GOT3 (cell line): ENCODE measurements around the gene RNF227.
A peak's percentile ranks its signal among the peaks of the same experiment; 100 is the strongest.
"Not testable (repeated sequence)": the region's sequence is repeated elsewhere in the genome, so short reads cannot be mapped to it uniquely, and the experiment has no call there.

Experiments
- DNase-seq: peaks from one replicate; lab custom pipeline; 2025; ENCODE audit warnings: mixed read lengths; lab: John Stamatoyannopoulos, UW

The RNF227 gene

DNA sequence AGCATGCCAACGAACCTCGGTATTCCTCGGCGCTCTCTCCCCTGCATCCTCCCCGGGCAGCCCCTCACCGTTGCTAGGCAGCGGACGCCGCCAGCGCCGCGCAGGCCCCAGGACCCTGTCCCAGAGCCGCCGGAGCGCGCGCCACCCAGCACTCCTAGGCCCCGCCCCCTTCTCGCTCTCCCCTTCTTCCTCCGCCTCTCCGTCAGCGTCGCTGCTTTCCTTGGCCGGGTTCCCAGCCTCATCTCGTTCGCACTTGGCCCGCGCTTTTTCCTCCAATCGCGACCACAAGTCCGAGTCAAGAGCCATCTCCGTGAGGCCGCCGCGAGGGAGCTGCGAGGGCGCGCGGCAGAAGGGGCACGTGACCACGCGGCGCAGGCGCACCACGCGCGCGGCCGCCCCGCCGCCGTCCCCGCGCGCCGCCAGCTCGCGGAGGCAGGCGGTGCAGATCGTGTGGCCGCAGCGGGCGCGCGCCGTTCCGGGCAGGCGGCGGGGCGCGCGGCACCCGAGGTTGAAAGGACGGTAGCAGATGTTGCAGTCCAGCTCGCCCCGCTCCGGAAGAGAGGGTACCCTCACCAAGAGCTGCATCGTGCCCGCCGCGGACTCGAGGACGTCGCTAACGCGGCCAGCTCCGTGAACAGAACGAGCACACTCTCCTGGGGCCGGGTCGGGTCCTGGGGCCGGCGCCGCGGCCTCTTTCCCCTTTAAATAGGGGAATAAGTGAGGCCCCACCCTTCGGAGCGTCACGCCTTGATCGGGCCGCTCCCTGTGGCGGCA lies at the start of gene RNF227:
Gene RNF227 (minus strand): TSS at position 679 of the 774 bp plus-strand sequence. CDS start 94 bp downstream, at position 585.
- peak; percentile 50 for DNase-seq

DNA sequence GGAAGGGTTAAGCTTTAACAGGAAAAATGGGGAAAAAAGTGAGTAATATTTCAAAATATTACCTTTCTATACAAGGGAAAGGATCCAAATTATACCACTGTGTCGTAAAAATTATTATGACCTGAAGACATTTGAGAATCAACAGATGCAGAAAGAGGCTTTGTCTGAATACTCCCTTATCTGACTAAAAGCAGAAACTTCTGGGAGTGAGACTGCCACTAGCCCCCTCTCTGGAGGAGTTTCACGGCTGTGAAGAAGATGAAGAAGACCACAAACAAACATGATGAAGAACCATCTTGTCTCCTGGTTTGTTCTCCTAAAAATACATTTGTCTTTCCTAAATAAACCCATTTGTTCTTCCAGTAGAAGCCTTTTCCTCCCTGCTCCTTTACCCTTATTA lies 45.3 kb upstream of the RNF227 start:
- DNase-seq, result no peak

DNA sequence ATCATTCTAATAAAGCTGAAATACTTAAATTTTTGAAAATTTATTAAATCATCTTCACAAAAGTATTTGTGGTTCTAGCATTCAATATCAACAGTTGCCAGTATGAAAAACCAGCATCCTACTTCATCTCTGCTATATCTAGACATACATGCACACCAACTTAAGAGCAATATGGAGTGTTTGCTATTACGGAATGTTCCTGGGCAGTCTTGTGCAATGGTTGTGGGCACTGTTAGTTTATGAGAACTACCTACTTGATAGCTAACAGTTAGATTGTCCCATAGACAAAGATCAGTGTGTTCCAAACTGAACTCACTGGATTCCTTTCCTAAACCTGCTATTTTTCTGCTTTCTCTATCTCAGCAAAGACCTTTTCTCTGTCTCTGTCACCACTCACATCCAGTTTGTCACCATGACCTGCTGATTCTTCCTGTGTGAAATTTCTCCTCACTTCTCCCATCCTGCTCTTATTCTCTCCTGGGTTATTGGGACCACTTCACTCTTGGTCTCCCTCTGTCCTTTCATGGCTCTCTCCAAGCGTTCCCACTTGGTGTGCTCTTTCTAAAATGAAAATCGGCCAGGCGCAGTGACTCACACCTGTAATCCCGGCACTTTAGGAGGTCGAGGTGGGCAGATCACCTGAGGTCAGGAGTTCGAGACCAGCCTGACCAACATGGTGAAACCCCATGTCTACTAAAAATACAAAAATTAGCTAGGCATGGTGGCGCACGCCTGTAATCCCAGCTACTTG lies 43.6 kb upstream of the RNF227 start:
- DNase-seq, result no peak

DNA sequence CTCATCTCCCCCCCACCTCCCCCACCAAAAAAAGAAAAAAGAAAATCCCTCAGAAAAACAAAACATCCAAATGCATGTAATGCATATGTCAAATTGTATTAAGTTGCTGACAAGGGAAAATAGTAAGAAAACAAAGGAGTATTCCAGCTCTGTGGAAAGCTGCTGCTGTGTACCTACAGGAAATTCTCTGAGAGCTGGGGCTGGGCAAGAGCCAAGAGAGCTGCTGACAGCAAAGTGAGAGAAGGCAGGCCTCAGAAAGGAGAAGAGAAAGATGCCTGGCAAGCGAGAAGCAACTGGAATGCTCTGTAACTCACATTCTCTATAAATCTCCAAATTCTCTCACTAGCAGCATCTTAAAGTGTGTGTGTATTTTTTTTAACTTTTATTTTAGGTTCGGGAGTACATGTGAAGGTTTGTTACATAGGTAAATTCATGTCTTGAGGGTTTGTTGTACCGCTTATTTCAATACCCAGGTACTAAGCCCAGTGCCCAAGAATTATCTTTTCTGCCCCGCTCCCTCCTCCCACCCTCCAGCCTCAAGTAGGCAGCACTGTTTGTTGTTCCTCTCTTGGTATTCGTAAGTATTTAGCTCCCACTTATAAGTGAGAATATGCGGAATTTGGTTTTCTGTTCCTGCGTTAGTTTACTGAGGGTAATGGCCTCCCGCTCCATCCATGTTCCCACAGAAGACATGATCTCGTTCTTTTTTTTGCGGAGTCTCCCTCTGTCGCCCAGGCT lies 40.3 kb upstream of the RNF227 start:
- no peak for DNase-seq

DNA sequence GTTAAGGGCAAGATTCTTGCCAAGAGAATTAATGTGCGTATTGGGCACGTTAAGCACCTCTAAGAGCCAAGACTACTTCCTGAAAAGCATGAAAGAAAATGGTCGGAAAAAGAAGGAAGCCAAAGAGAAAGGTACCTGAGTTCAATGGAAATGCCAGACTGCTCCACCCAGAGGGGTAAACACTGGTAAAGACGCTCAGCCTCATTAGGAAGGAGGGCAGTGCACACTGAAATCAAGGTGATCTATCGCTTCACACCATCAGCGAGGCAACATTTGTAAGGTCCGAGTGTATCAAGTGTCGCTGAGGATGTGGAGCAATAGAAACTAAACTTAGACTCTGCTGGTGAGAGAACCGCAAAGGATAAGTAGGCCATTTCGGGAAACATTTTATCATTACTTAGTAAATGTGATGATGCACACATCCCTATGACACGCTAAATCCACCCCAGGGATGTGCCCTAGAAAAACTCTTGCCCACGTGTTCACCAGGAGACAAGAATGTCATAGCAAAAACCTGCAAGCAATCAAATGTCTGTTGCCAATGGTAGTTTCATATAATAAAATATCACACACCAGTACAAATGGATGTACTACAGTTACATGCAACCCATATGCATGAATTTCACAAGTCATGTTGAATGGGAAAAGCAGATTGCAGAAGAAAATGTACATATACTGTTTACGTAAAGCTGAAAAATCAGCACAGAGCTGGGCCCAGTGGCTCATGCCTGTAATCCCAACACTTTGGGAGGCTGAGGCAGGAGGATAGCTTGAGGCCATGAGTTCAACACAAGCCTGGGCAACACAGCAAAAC lies 39.5 kb upstream of the RNF227 start:
- no peak for DNase-seq

DNA sequence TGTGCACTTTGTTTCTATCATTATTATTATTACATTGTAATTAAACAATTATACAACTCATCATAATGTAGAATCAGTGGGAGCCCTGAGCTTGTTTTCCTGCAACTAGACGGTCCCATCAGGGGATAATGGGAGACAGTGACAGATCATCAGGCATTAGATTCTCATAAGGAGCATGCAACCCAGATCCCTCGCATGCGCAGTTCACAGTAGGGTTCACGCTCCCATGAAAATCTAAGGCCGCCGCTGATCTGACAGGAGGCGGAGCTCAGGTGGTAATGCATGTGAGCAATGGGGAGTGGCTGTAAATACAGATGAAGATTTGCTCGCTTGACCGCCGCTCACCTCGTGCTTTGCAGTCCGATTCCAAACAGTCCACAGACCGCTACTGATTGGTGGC lies 37.2 kb upstream of the RNF227 start:
- not testable (repeated sequence) for DNase-seq

DNA sequence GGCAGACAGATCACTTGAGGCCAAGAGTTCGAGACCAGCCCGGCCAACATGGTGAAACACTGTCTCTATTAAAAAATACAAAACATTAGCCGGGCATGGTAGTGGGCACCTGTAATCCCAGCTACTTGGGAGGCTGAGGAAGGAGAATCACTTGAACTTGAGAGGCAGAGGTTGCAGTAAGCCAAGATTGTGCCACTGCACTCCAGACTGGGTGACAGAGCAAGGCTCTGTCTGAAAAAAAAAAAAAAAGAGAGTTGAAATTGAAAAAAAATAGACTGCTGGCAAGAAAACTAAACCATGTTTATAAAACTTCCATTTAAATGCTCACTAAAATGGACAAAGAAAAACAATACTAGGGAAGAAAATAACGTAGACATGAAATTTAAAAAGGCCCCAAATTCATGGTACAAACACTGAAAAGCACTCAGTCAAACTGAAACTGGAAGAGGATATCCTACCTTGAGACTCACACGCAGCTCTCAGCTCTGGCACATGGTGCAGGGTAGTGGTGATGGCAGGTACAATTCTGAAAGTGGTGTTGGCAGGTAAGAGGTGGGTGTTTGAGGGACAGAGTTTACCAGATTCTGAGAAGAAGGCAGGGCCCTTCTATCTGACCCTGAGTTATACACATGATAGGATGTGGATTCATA lies 35.2 kb upstream of the RNF227 start:
- DNase-seq, result no peak

DNA sequence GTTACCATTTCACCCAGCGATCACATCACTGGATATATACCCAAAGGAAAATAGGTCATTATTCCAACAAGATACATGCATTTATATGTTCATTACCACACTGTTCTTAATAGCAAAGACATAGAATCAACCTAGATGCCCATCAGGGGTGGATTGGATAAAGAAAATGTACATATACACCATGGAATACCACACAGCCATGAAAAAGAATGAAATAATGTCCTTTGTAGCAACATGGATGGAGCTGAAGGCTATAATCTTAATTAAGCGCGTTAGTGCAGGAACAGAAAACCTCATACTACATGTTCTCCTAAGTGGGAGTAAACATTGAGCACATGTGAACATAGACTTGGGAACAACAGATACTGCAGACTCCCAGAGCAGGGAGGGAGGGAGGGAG lies 34.5 kb upstream of the RNF227 start:
- DNase-seq, result no peak

DNA sequence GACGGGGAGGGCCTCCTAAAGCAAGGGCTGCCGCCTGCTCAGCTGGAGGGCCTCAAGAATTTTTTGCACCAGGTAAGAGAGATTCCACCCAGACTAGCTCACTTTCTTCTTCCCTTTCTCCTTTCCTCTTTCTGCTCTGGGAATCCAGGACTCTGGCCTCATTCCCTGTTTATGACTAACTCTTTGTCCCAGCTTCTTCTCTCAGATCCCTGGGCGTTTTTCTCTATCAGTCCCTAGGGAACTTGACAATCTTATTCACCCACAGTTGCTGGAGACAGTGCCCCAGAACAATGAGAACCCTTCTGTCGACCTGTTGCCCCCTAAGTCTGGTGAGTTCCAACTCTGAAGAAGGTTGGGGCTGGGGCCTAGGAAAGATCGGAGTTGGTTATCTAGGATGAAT lies 31.6 kb upstream of the RNF227 start:
- no peak for DNase-seq

DNA sequence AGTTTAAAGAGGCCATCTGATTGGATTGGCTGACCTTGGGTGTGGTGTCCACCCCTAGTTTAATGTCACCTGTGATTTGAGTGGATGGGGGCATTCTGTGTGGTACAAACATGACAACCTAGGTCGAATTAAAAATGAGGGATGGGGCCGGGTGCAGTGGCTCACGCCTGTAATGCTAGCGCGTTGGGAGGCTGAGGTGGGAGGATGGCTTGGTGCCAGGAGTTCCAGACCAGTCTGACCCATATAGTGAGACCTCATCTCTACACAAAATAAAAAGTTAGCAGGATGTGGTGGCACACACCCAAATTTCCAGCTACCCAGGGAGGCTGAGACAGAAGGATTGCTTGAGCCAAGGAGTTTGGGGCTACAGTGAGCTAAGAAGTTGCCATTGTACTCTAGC lies 30.4 kb upstream of the RNF227 start:
- no peak for DNase-seq

DNA sequence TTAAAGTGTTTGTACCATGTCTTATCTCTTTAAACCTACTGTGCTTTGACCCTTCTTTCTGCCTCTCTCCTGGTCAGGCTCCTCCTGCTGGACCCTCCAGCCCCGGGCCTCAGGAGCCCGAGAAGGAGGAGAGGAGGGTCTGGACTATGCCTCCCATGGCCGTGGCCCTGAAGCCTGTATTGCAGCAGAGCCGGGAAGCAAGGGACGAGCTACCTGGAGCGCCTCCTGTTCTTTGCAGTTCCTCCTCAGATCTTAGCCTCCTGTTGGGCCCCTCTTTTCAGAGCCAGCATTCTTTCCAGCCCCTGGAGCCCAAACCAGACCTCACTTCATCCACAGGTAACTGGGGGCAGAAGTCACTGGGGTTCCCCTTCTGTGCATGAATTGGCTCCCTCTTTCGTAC lies 29.6 kb upstream of the RNF227 start:
- no peak for DNase-seq

DNA sequence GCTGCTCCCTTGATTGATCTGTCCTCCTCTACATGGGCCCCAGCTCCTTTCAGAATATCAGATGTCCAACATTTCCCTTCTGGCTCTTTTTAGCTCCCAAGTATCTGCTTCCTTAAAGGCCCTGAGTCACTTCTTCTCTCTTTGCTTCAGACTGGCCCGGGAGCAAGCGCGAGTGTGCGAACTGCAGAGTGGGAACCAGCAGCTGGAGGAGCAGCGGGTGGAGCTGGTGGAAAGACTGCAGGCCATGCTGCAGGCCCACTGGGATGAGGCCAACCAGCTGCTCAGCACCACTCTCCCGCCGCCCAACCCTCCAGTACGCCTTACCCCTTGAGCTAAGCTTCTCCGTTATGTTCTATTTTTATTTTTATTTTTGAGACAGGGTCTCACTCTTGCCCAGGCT lies 28.2 kb upstream of the RNF227 start:
- no peak for DNase-seq

DNA sequence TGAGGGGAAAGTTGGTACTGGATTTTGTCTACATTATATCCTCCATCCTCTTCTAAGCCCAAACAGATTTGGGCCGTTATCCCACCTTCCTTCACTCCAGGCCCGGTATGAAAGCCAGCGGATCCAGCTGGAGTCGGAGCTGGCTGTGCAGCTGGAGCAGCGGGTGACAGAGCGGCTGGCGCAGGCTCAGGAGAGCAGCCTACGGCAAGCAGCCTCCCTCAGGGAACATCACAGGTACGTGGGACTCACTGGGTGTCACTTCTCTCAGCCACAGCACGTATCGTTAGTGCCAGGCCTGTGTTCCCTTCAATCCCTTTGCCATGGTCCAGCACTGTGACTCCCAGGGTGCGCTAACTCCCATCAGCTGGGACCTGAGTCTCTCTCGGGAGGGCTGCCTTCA lies 27.2 kb upstream of the RNF227 start:
- DNase-seq, result no peak

DNA sequence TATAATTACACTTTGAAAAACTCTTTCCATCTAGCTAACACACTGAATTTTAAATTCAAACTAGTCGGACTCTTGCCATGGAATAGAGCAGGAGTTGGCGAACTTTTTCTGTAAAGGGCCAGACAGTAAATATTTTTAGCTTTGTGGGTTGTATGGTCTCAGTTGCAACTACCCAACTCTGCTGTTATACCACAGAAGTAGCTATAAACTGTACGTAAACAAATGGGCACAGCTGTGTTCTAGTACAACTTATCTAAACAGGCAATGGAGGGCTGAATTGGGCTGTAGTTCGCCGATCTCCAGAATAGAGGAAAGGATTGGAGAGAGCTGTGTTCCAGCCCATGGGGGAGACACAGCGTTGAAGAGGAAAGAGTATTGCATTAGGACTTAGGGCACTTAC lies 24.7 kb upstream of the RNF227 start:
- DNase-seq, result no peak

DNA sequence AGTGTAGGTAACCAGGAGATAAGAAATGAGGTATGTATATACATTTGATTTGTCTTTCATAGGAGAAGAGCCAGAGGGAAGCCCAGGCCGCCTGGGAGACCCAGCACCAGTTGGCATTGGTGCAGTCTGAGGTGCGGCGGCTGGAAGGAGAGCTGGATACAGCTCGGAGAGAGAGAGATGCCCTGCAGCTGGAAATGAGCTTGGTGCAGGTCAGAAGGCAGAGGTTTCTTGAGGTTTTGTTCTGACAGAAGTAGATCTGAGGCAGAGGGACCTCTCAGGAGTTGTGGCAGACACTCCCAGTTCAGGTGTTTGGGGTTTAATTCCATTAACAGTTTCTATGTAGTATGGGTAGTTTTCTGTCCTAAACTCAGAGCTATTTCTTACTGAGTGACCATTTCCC lies 23.9 kb upstream of the RNF227 start:
- no peak for DNase-seq

DNA sequence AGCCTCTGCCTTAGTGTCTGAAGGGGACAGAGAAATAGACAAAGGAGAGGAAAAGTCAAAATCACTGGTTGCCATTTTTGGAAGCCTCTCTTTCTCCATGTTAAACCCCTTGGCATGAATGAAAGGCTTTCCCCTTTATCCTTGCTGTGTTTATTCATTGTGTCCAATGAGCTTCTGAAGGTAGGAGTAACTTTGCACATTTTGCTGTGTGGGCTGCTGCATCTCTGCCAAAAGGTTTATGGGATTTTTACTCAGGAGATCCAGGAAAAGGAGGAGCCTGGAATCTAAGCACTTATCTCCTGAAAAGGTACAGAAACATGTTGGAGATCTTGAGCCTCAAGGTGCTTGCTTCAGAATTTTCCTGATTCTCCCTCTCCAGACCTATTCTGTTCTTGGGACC lies 19.8 kb upstream of the RNF227 start:
- no peak for DNase-seq

DNA sequence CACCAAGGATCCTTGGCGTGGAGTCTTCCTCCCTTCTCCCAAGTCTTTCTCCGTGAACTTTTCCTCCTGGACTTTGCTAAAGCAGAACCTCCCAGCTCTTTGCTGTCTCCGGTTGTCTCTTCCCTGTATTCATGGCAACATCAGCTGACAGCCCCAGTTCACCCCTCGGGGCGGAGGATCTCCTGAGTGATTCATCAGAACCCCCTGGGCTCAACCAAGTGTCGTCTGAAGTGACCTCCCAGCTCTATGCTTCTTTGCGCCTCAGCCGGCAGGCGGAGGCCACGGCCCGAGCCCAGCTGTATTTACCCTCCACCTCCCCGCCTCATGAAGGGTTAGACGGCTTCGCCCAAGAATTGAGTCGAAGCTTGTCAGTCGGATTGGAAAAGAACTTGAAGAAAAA lies 16.9 kb upstream of the RNF227 start:
- peak; percentile 16 for DNase-seq

DNA sequence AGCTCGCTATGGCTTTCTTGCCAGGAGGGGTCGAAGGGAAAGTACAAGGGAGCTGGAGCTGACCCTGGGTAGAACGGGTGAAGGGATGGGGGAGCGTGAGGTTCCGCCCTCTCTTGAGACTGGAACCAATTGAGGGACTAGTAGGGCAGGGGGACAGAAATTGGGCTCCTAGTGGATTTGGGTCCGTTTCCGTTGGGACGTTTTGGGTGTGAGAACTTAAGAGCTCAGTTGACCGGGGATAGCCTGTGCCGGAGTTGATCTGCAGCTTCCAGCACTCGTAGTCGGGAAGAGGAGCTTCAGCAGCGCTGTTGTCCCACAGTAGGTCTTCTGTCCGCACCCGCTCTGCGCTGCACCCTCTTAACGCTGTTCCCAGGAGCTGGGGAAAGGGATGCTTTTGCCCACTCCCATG lies 16.4 kb upstream of the RNF227 start:
- DNase-seq, result no peak

DNA sequence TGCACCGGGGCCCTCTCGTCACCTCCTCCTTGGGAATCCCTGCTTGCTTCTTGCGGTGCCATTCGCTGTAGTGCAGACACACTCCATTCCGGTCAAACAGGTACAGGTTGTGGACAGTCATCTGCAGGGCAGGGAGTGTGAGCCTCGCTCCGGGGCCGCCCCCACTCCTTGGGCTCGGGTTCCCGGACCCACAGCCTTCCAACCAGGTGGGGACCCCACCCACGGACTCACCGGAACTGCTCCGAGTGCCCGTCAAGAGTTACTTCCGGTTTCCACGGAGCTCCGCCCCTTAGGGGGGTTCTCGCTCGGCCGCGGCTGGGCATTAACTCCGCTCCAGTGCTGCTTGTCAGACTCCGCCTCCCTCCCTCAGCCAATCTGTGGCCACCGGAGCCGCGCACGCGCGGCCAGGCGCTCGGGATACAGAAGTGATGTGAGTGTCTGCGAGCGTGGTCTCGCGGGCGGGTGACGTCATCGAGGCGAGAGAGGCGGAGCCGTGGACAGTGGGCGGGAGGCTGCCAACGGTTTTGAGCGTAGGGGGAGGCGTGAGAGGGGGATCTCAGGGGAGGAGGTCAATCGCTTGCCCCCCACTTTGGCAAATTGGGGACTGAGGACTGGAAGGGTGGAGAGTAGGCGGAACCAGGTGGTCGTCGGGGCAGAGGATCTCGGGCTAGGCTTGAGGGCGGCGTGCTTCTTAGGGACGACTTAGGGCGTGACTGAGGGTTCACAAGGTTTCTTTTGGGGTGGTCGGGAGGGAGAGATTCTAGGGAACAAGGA lies 15.8 kb upstream of the RNF227 start, which contains the start of the genes CNTROB and TRAPPC1:
Gene CNTROB (plus strand): TSS at position 498 of the 774 bp plus-strand sequence. CDS start 874 bp downstream, outside the sequence.
Gene TRAPPC1 (minus strand): TSS at position 238 of the 774 bp plus-strand sequence. CDS start 117 bp downstream, at position 121.
- DNase-seq, result peak; percentile 97
